ENCODE measurements around the gene PDE12.

Gene PDE12

GRCh38 chr3:57555738-57556458 lies at the start of gene PDE12:
Gene PDE12, plus strand, starts transcription at chr3:57556274. Its CDS starts 106 bp downstream, at chr3:57556380.
- peak; percentile 87 for DNase-seq

- DNase-seq, result no peak
Measured at GRCh38 chr3:57512166-57512565, 43.9 kb upstream of the PDE12 start.

- no peak for DNase-seq
Measured at GRCh38 chr3:57518276-57518915, 37.7 kb upstream of the PDE12 start.

- DNase-seq, result no peak
Measured at GRCh38 chr3:57530071-57530608, 25.9 kb upstream of the PDE12 start.

- no peak for DNase-seq
Measured at GRCh38 chr3:57538465-57538864, 17.6 kb upstream of the PDE12 start.

- DNase-seq, result peak; percentile 50
Measured at GRCh38 chr3:57544181-57545125, 11.6 kb upstream of the PDE12 start, which contains the start of gene DNAH12. Gene DNAH12, minus strand, starts transcription at chr3:57544344. Its CDS starts 1,474 bp downstream, at chr3:57542870.

- DNase-seq, result no peak
Measured at GRCh38 chr3:57545636-57546268, 10.3 kb upstream of the PDE12 start.

- no peak for DNase-seq
Measured at GRCh38 chr3:57546616-57547015, 9.5 kb upstream of the PDE12 start.

GRCh38 chr3:57555306-57555705 lies 768 bp upstream of the PDE12 start:
- DNase-seq, result no peak

- peak; percentile 53 for DNase-seq
Measured at GRCh38 chr3:57556459-57557084, 498 bp downstream of the PDE12 start.

- DNase-seq, result peak; percentile 66
Measured at GRCh38 chr3:57557085-57557537, 1.0 kb downstream of the PDE12 start.

- no peak for DNase-seq
Measured at GRCh38 chr3:57559526-57559925, 3.5 kb downstream of the PDE12 start.

GRCh38 chr3:57569859-57570450 lies 13.9 kb downstream of the PDE12 start:
- no peak for DNase-seq

GRCh38 chr3:57570878-57571277 lies 14.8 kb downstream of the PDE12 start:
- no peak for DNase-seq

GRCh38 chr3:57572096-57572495 lies 16.0 kb downstream of the PDE12 start:
- DNase-seq, result no peak

- DNase-seq, result no peak
Measured at GRCh38 chr3:57575966-57576626, 20.0 kb downstream of the PDE12 start.

- DNase-seq, result no peak
Measured at GRCh38 chr3:57577801-57578200, 21.7 kb downstream of the PDE12 start.

GRCh38 chr3:57582474-57583168 lies 26.5 kb downstream of the PDE12 start:
- no peak for DNase-seq

- no peak for DNase-seq
Measured at GRCh38 chr3:57583544-57583943, 27.5 kb downstream of the PDE12 start.

- DNase-seq, result no peak
Measured at GRCh38 chr3:57586778-57587177, 30.7 kb downstream of the PDE12 start.
